Tibial artery (tissue), 4 donors: Measurements from ENCODE around the gene NPDC1.

Experiments used
- DNase-seq, 2 donors: peaks; one replicate each; pipeline ENCODE4 v3.0.0-alpha.2; 2019
- H3K27ac ChIP-seq, 2 donors: fragments of 200-600 bp; sonication (generic) in 1 of 2; 1 replicate in 1 of 2; 2 replicates in 1 of 2; pipeline ENCODE4 v1.5.1; 2018 to 2019; ENCODE audit warnings: mild to moderate bottlenecking in 1 of 2
- H3K27me3 ChIP-seq, 2 donors: fragments of 200-600 bp; sonication (generic) in 1 of 2; one replicate each; pipeline versions ENCODE4 v1.5.1 to v1.6.0; 2016 to 2019
- H3K36me3 ChIP-seq, 3 donors: fragments of 200-600 bp; sonication (generic) in 2 of 3; one replicate each; pipeline ENCODE4 v1.5.1; 2016 to 2019; ENCODE audit warnings: mild to moderate bottlenecking in 2 of 3
- H3K4me1 ChIP-seq, 4 donors: fragments of 200-600 bp; sonication (generic) in 2 of 4; 1 replicate in 3 of 4; 2 replicates in 1 of 4; pipeline ENCODE4 v1.5.1; 2016 to 2019
- H3K4me3 ChIP-seq, 2 donors: fragments of 200-600 bp; sonication (generic) in 1 of 2; 1 replicate in 1 of 2; 2 replicates in 1 of 2; pipeline ENCODE4 v1.5.1; 2018 to 2019; ENCODE audit warnings: mild to moderate bottlenecking in 2 of 2
- H3K9me3 ChIP-seq, 3 donors: fragments of 200-600 bp; sonication (generic) in 1 of 3; one replicate each; pipeline ENCODE4 v1.5.1; 2016 to 2019
- intact Hi-C: fragments of 100-400 bp; cut with DNase I; formaldehyde crosslinking; loops from one replicate; pipeline ENCODE4 v1.15.0; 2023; ENCODE audit warnings: low total_unique reads
- TF ChIP-seq, protein P1 (sequence below), 2 experiments: fragments of 200-600 bp in 1 of 2; fragments of 450-650 bp in 1 of 2; IDR thresholded peaks; one replicate each; pipeline ENCODE4 v1.5.1; 2017 to 2019; ENCODE audit warnings: antibody characterized with exemption in 2 of 2, mild to moderate bottlenecking in 1 of 2, moderate library complexity in 1 of 2

Gene NPDC1

DNA sequence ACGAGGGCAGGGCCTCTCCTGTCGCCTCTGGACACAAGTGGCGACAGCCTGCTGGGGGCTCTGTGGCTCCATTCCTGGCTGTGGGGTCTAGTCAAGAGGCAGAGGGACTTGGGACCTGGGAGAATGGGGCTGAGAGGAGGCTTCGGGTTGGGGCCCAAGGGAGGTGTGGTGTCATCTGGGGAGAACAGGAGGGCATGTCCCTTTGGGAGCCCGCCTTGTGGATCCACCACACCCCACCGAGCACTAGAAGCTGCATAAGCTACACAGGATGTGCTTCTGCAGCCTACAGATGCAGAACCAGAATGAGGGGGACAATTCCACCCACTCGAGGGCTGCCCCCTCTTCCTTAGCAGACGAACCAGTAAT lies 36.9 kb upstream of the NPDC1 start:
- peaks cover 0 to 30% of the 10 kb centered on the region in 2 donors for H3K27me3 ChIP-seq
- H3K36me3 ChIP-seq: peaks cover 0 to 46% (median 28%) of the 10 kb centered on the region in 3 donors
- H3K9me3 ChIP-seq: no peaks in the 10 kb centered on the region
- H3K27ac ChIP-seq: peak overlapping the region; percentile 9 to 58
- peaks cover 4 to 39% (median 26%) of the 10 kb centered on the region in 4 donors for H3K4me1 ChIP-seq
- TF ChIP-seq, protein P1, sequence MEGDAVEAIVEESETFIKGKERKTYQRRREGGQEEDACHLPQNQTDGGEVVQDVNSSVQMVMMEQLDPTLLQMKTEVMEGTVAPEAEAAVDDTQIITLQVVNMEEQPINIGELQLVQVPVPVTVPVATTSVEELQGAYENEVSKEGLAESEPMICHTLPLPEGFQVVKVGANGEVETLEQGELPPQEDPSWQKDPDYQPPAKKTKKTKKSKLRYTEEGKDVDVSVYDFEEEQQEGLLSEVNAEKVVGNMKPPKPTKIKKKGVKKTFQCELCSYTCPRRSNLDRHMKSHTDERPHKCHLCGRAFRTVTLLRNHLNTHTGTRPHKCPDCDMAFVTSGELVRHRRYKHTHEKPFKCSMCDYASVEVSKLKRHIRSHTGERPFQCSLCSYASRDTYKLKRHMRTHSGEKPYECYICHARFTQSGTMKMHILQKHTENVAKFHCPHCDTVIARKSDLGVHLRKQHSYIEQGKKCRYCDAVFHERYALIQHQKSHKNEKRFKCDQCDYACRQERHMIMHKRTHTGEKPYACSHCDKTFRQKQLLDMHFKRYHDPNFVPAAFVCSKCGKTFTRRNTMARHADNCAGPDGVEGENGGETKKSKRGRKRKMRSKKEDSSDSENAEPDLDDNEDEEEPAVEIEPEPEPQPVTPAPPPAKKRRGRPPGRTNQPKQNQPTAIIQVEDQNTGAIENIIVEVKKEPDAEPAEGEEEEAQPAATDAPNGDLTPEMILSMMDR (IDR thresholded peaks at IDR 0.05): no peak
- no peak overlapping the region for H3K4me3 ChIP-seq
- intact Hi-C loops: no loop called here
- no peak for DNase-seq

DNA sequence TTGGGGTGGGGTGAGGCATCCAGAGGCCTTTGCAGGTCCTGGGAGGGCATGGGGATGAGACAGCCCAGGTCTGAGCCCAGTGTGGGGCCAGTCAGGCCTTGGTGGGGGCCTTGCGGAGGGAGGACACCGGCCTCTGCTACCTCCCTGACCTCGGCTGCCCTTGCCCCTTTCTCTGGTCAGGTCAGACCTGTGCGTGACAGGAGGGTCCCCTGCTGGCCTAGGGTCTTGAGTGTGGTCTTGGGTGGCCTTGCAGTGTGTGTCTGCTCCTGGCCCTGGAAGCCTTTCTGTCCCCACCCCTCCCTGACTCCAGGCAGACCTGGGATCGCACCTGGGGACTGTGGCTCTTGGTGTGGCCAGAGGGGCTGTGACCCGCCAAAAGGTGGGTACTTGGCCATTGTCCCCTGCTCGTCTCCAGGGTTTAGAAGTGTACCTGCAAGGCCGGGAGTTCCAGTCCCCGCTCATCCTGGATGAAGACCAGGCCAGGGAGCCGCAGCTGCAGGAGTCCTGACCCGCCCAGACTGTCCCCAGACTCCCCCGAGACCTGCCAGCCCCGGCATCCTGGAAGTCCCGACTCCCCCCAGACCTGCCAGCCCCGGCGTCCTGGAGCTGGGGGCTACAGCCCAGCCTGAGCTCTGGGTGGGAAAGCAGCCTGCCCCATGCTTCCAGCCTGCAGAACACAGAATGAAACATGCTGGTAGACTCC lies 36.4 kb upstream of the NPDC1 start:
- peaks cover 0 to 46% (median 28%) of the 10 kb centered on the region in 3 donors for H3K36me3 ChIP-seq
- DNase-seq: no peak
- peaks cover 4 to 39% (median 28%) of the 10 kb centered on the region in 4 donors for H3K4me1 ChIP-seq

DNA sequence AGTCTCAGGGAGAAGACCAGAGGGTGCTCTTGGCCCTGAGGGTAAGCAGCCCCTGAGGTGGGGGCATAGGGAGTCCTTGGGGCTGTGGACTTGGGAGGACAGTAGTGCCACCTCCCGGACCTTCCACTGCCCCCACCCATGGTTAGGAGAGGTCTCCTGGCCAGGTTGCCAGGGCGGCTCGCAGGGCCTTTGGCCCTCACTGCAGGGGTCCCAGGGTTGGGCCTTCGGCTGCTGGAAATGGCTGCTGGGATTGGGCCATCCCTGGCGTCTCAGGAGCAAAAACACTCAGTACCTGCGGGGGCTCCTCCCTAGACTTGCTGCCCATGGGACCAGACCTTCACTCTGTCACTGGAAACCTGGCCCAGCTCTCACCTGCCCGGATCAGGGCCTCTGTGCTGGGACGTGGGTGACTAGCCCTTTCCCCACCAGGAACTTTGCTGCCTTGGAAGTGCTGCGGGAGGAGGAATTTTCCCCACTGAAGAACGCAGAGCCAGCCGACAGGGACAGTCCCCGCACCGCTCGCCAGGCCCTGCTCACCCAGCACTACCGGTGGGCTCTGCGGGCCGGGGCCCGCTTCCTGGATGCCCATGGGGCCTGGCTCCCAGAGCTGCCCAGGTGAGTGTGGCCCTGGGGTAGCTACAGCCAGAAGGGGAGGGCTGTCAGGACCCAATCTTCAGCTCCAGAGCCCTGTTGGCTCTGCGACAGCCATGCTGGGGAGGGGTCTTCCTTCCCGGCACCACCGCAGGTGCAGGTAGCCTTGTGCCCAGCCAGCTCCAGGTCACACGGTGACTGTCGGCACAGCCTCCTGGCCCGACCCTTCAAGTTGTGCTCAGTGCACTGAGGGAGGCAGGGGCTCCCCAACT lies 34.5 kb upstream of the NPDC1 start:
- TF ChIP-seq, protein P1 (IDR thresholded peaks at IDR 0.05): no peak
- H3K9me3 ChIP-seq: no peaks in the 10 kb centered on the region
- intact Hi-C loops: no loop called here
- peaks cover 0 to 46% (median 28%) of the 10 kb centered on the region in 3 donors for H3K36me3 ChIP-seq
- peaks cover 4 to 36% (median 25%) of the 10 kb centered on the region in 4 donors for H3K4me1 ChIP-seq
- peaks cover 0 to 33% of the 10 kb centered on the region in 2 donors for H3K27me3 ChIP-seq
- no peak overlapping the region for H3K27ac ChIP-seq
- H3K4me3 ChIP-seq: no peak overlapping the region
- DNase-seq: no peak

More for the DNA sequence above, 36.4 kb upstream of the NPDC1 start:
- Histone ChIP-seq H3K27me3 (peaks cover 0 to 33% of the 10 kb centered on the region in 2 donors), H3K4me3 (no peak overlapping the region), H3K27ac (peak overlapping the region in 1 of 2 donors; percentile 58), H3K9me3 (no peaks in the 10 kb centered on the region)
- TF ChIP-seq, protein P1 (IDR thresholded peaks at IDR 0.05): no peak
- intact Hi-C loops: no loop called here

DNA sequence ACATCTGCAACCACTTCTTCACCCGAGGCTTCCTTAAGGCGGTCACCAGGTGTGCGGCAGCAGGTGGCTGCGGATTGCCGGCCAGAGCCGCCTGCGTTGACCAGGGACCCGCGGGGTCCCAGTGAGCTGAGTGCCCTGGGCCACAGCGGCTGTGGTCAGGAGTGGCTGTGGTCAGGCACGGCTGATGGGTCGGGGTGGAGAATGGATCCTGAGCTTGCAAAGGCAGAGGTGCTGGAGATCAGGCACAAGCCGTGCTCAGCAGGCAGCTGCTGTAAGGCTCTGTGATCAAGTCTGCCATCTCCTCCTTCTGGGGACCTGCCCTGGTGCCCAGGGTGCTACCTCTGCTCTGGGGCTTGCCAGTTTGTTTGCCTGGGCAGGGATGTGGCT lies 33.4 kb upstream of the NPDC1 start:
- Histone ChIP-seq H3K4me3 (no peak overlapping the region), H3K9me3 (no peaks in the 10 kb centered on the region), H3K27ac (no peak overlapping the region), H3K27me3 (peaks cover 0 to 33% of the 10 kb centered on the region in 2 donors), H3K36me3 (peaks cover 0 to 46% (median 28%) of the 10 kb centered on the region in 3 donors), H3K4me1 (peaks cover 4 to 30% (median 22%) of the 10 kb centered on the region in 4 donors)
- TF ChIP-seq, protein P1 (IDR thresholded peaks at IDR 0.05): no peak
- intact Hi-C loops: loop anchor here (5.0 kb wide), 1 partner anchor 37 kb away; no protein-coding TSS in a partner anchor
- no peak for DNase-seq

DNA sequence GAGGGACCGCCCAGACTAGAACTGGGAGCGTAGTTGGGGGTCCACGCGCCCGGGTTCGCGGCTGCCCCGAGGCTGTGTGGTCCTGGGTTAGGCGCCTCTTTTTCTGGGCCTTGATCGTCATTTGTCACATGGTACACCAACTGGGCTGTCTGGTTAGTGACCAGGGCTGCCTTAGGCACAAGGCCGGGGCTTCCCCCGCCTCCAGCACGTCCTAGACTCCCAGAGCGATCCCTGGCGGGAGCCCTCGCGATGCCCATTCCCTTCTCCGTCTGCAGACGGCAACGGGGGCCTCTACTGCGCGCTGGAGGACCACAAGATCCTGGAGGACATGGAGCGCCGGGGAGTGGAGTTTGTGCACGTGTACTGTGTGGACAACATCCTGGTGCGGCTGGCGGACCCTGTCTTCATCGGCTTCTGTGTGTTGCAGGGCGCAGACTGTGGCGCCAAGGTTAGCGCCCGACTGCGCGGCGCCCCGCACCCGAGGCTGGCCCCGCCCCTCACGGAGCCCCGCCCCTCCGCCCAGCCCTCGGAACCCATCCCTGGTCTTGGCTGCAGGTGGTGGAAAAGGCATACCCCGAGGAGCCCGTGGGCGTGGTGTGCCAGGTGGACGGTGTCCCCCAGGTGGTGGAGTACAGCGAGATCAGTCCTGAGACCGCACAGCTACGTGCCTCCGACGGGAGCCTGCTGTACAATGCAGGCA lies 32.9 kb upstream of the NPDC1 start:
- intact Hi-C loops: loop anchor here (5.0 kb wide), 1 partner anchor 37 kb away; no protein-coding TSS in a partner anchor
- H3K4me3 ChIP-seq: peak overlapping the region in 1 of 2 donors; percentile 65
- DNase-seq: no peak
- H3K9me3 ChIP-seq: no peaks in the 10 kb centered on the region
- peaks cover 0 to 33% of the 10 kb centered on the region in 2 donors for H3K27me3 ChIP-seq
- peaks cover 0 to 46% (median 28%) of the 10 kb centered on the region in 3 donors for H3K36me3 ChIP-seq
- H3K27ac ChIP-seq: no peak overlapping the region
- TF ChIP-seq, protein P1 (IDR thresholded peaks at IDR 0.05): no peak
- peaks cover 4 to 30% (median 22%) of the 10 kb centered on the region in 4 donors for H3K4me1 ChIP-seq
